ENCODE results near the gene THOC7.

DNA sequence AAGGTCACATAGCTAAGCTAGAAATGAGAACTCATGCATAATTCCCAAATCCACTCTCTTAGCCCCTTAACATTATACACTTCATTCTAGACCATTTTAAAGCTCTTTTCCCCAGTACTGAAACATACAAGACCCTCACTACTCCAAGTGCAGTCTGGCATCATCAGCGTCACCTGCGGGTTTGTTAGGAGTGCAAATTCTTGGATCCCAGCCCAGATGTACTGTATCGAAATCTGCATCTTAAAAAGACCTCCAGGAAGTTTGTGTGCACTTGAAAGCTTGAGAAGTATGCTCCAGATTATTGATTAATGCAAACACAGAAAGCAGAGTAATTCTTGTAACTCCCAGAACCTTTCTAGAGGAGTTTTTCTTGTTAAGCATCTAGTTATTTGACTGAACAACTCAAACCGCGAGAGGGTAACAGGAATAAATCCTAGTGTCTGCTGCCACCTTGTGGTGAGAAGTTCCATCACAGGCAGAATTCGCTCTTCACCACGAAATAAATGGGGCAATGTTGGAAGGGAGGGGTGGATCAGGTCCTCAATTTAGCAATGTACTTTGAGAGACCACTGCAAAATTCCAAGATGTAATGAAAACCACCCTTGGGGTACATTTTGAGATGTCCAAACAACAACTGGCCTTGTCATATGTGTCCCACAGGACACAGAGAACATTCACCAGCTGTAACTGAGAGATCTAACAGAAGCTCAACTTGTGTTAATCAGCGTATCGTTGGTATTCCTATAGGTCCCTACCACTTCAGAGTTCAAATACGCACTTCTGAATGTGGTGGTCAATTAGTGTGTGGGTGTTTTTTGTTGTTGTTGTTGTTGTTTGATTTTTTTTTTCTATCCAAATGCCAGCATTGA lies 45.1 kb downstream of the THOC7 start:
- TF ChIP-seq, protein P1, sequence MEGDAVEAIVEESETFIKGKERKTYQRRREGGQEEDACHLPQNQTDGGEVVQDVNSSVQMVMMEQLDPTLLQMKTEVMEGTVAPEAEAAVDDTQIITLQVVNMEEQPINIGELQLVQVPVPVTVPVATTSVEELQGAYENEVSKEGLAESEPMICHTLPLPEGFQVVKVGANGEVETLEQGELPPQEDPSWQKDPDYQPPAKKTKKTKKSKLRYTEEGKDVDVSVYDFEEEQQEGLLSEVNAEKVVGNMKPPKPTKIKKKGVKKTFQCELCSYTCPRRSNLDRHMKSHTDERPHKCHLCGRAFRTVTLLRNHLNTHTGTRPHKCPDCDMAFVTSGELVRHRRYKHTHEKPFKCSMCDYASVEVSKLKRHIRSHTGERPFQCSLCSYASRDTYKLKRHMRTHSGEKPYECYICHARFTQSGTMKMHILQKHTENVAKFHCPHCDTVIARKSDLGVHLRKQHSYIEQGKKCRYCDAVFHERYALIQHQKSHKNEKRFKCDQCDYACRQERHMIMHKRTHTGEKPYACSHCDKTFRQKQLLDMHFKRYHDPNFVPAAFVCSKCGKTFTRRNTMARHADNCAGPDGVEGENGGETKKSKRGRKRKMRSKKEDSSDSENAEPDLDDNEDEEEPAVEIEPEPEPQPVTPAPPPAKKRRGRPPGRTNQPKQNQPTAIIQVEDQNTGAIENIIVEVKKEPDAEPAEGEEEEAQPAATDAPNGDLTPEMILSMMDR (conservative IDR thresholded peaks at IDR 0.05; ENCODE audit: low read depth, low read length), result peak; percentile 70
- TF ChIP-seq EZH2phosphoT487 (IDR thresholded peaks at IDR 0.05; ENCODE audit: borderline replicate concordance, low read length), result no peak

Measured in PC-3 (cell line).